Gastrocnemius medialis (tissue), 4 donors: ENCODE results near the gene FOCAD.

Experiments
- POLR2A ChIP-seq, 2 donors: fragments of 450-650 bp; IDR thresholded peaks; one replicate each; pipeline ENCODE4 v1.6.1; 2017; ENCODE audit warnings: antibody characterized with exemption in 2 of 2, mild to moderate bottlenecking in 2 of 2, moderate library complexity in 2 of 2
- TF ChIP-seq, protein P1 (sequence below), 5 experiments: fragments of 450-650 bp in 3 of 5; fragments of 200-600 bp in 2 of 5; sonication (generic) in 2 of 5; IDR thresholded peaks in 4 of 5; conservative IDR thresholded peaks in 1 of 5; 1 replicate in 4 of 5; 2 replicates in 1 of 5; pipeline ENCODE4 v1.5.1; 2016 to 2019; ENCODE audit warnings: antibody characterized with exemption in 5 of 5, mild to moderate bottlenecking in 3 of 5, moderate library complexity in 3 of 5

DNA sequence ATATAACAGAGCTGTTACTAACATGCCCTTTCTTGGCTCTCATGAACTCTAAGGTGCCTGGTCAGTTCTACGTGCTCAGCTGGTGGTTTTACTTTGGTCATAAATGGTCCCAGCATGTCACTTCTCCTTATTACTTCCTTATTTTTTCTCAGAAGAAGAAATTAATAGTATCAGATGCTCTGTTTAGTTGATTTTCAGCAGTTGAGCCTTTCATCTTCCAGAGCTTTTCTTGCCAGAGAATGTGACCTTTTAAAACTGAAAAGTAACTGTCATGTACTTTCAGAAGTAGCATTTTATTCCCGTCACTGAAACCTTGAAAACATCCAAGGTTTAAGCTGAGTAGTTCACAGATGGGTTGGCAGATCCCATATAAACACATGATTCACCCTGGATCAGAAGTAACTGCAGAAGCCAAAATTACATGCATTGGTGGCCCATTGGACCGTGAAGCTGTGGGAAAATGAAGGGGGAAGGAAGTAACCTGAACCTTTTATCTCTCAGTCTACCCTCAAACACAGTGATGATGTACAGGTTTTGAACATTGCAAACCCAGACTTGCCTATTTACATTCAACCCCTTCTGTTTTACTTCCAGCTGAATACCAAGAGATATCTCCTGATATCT is 296.9 kb downstream of the FOCAD start:
- TF ChIP-seq, protein P1, sequence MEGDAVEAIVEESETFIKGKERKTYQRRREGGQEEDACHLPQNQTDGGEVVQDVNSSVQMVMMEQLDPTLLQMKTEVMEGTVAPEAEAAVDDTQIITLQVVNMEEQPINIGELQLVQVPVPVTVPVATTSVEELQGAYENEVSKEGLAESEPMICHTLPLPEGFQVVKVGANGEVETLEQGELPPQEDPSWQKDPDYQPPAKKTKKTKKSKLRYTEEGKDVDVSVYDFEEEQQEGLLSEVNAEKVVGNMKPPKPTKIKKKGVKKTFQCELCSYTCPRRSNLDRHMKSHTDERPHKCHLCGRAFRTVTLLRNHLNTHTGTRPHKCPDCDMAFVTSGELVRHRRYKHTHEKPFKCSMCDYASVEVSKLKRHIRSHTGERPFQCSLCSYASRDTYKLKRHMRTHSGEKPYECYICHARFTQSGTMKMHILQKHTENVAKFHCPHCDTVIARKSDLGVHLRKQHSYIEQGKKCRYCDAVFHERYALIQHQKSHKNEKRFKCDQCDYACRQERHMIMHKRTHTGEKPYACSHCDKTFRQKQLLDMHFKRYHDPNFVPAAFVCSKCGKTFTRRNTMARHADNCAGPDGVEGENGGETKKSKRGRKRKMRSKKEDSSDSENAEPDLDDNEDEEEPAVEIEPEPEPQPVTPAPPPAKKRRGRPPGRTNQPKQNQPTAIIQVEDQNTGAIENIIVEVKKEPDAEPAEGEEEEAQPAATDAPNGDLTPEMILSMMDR (IDR thresholded peaks at IDR 0.05 in 4 of 5, conservative IDR thresholded peaks at IDR 0.05 in 1 of 5), result no peak
- TF ChIP-seq POLR2A (IDR thresholded peaks at IDR 0.05), result no peak
